HG03025 (cell line): ENCODE data around the gene TRHDE.
A peak's percentile ranks its signal among the peaks of the same experiment; 100 is the strongest.
"Not testable (repeated sequence)": the region's sequence is repeated elsewhere in the genome, so short reads cannot be mapped to it uniquely, and the experiment has no call there.

Source experiments
- ATAC-seq: cut with Tn5 transposase; IDR thresholded peaks from one replicate; pipeline ENCODE4 v1.9.1; 2021; ENCODE audit warnings: mild to moderate bottlenecking, moderate library complexity; ENCODE audit not compliant: unreplicated experiment, low FRiP score

TRHDE gene

DNA sequence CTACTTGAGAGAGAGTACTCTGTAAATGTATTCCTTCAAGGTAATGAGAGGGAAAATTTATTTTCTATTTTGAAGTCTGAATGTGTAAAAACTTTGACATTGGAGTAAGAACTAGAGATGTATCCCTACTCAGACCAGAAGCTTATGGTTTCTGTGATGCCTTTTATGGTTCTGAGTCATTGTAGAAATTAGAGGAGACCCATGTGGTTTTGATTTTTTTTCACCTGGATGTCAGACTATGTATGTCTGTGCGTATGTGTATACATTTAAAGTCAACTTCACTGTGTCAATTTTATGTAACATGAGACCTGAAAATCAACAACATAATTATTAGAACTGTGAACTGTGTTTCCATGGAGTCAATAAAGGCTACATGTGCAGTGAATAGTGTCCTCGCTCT, 302.0 kb downstream of the TRHDE start:
- no peak for ATAC-seq

DNA sequence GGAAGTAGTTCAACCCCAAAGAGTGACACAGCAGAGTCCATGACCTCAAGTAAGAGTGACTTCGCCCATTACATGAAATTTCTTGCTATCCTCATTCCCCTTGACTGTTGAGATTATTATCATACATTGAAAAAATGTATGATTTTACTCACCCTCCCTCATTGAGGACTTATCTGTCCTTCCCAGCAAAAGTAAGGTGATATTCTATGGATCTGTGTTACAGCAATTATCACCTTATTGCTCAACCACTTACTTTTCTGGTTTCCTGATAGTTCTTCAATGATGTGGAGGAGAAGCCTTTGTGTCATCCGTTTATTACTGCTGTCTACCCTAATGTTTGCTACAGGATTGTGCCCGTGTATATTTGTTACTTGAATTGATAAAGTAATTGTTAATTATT, 306.2 kb downstream of the TRHDE start:
- ATAC-seq, result no peak

DNA sequence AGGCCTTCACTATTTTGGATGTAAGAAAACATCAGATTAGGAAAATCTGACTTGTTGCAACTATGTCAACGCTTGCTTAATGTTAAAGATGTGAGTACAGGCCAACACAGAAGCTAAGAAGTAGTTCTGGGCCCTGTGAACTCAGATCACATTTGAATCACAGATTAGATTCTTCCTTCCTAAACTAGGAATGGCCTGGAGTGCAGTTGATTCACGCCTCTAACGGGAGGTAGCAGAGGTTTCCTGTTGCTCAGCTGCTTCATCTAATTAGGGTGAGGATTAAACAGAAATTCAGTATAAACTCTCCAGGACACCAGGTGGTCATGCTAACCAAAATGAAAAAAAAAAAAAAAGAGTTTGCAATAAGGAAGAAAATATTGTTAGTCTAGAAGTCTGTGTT, 314.3 kb downstream of the TRHDE start:
- no peak for ATAC-seq

DNA sequence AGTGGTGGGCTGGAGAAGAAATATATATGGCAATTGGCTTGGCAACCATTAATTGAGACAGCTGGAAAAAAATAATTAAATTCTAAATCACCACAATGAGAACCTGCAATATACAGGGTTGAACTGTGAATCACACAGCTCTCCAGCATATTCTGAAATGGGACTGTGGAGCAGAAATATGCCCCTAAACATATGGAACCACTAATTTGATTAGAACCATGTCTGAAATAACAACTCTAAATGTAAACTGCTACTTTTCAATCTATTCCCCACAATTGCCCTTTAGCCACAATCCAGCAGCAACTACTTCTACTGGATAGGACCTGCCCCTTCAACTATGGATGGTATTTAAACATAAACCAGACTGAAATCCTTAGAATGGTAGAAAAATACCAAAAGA, 330.4 kb downstream of the TRHDE start:
- no peak for ATAC-seq

DNA sequence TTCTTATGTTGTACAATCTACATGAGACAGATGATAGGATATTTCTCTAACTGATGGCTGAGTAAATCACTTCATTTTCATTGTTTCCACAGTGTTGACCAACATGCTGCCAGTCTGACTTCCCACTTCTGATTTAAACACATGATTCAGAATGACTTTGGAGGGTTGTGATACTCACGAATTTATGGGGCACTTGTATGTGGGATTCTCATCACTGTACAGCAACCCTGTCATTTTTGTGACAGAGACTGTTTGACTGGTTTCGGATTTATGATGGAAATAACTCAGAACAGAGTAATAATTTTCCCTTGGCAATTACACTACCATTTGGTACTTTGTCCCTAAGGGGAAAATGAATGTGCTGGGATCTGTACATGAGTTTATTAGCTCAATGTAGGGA, 333.8 kb downstream of the TRHDE start:
- no peak for ATAC-seq

DNA sequence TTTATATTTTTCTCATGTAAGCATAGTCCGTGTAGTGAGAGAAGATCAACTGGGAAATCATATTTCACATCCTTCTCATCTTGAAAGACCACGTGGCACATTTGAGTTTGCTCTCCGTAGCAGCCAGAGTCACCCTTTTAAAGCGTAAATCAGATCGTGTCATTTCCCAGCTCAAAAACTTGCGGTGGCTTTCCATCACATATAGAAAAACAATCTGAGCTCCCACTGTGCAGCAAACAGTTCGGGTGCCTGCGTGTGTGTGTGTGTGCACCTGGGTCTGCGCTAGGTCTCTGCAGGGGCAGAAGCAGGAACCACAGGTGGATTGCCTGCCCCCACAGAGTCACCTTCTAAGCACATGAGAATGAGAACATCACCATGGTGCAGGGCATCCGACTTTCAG, 338.2 kb downstream of the TRHDE start:
- no peak for ATAC-seq

DNA sequence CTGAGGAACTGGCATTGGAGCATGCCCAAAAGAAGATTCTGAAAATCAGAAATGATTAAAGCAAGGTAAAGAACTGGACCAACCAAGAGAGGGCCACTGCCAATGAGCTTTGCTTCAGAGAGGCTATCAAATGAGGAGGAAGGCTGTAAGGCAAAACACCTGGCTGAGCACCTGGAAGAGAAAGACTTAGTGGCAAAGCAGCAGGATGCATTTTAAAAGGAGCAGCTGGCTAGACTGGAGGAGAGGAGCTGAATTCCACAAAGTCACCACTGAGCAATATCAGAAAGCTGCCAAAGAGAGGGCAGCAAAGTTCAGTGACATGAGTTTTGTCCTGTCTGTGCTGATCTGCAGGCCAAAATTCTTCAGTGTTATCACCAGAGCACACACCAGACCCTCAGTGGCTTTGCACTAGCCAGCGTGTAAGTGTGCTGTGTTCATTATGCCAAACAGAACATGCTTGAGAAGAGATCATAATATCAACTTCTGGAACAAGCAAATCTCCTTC, 338.7 kb downstream of the TRHDE start:
- ATAC-seq, result no peak

DNA sequence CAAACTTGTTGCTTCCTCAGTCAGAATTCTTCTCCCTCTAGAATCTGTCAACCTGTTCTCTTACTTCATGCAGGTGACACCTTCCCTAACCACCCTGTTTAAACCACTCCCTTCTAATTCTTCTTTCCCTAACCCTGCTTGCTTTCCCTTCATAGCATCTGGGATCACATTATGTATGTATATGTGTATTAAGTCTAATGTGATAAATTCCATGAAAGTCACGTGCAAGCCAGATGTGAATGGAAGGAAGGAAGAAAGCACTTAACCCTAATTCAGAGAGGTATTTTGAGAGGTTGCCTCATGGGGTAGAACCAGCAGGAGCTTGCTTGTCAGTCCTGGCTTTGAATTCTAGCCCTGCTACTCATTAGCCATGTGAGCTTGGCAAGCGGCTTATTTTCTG, 340.0 kb downstream of the TRHDE start:
- ATAC-seq, result no peak

DNA sequence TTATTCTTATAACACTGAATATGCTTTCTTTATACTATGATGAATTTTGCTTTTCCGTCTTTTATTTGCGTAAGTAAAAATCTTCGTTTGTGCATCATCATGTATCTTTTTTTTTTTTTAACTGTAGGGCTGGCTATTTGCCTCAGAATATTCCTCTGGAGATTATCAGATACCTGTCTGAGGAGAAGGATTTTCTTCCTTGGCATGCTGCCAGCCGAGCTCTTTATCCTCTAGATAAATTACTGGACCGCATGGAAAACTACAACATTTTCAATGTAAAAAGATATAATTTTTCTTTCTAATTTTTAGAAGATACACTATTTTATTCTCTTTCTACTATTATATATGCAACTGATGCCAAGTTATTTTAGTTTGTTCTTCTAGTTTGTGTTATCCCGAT, 346.6 kb downstream of the TRHDE start:
- ATAC-seq, result no peak

DNA sequence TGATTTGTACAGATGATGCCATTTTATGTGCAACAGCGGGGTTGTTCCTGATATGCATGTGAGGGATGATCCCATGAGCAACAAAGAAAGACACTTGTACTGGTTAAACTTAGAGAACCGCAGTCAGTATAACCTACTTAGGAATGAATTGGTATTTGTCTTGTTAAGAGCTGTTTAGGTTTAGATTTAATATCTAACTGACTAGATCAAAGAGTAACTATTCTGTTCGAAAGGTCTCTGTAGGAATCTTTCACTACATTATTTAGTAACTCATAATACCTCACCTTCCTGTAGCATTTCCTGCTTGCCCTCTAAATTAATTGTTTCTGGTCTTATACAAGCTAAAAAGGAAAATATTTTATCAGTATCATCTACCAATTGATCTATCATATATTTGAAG, 350.4 kb downstream of the TRHDE start:
- ATAC-seq, result no peak

DNA sequence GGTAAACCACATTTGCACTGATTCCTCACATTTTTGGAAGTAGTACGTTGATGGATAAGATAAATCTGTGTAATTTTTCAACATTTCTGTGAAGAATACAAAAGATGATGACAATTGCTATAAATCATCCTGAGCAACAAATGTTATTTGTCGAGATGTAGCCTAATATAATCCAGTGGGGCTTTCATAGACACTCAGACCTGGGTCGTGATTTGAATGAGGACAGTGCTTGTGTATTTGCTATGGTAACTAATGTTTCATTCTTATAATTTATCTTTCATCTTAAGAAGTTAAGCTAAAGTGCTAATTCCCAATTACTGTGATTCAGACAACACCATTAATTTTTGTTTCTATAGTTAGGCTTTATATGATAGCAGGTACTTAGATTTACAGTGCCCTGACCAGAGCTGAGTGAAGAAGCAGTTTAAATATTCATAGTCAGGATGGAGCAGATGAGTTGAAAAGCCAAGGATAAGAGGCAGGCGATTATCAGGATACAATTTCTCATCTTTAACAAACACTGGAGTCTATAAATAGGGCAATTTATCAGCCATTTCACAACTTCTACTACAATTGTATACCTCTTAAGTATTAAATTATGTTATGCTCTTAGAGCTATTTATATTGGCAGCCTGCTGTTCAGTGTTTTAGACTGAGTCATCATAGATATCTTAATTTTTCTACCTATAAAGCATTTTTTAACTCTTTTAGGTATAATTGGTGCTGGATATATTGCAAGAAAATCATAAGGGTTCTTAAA, 359.9 kb downstream of the TRHDE start:
- no peak for ATAC-seq

DNA sequence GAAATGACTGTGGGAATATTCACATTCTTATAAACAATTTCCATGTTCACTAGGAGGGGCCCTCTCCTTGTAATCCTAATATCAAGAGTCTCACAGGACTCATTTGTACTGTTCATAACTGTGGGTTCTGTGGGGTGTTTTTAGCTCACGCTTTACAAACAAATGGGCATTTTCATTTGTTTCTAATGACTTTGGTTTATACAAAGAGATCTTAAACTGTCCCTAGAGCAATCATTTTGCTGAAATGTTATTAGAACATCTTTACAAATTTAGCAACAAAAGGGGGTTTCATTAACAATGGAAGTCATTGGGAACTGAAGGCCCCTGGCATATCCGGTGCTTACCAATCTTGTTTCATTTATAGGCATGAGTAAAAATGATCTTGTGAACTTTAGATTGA, 370.5 kb downstream of the TRHDE start:
- ATAC-seq, result no peak

DNA sequence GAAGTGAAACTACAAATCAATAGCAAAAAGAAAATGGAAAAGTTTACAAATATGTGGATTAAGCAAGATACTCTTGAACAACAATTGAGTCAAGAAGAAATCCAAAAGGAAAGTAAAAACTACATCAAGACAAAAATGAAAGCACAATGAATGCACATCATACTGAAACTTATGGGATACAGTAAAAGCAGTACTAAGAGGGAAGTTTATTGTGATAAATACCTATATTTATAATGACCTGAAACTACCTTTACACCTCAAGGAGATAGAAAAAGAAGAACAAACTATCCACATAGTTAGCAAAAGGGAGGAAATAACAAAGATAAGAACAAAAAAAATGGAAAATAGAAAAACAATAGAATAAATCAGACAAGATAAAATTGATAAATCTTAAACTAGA, 375.0 kb downstream of the TRHDE start:
- no peak for ATAC-seq

DNA sequence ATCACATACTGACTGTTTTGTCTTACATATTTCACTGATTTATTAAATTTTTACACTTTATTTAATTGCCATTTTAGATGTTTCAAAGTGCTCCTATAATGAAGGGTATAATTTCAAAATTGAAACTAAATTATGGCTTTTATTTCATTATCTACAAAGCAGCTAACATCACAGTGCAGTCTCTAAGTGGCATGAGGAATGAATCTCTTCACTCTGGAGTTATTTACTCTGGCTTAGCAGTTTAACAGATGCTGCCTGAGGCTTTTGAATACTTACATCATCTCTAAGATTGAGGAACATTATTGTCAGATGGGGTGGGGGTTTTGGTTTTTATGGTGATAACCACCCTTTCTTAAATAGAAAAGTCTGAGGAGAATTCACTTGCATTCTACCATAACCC, 386.4 kb downstream of the TRHDE start:
- no peak for ATAC-seq

DNA sequence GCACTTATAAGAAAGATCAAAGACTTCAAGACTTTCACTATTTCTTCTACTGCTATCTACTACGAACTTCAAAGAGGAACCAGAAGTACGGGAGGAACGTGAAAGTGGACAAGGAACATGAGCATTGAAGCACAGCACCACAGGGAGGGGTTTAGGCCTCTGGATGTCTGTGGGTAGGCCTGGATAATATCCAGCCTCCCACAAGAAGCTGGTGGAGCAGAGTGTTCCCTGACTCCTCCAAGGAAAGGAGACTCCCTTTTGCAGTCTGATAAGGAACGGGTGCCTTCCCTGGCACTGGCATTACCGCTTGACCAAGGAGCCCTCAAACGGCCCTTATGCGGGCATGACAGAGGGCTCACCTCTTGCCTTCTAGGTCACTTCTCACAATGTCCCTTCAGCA, 388.0 kb downstream of the TRHDE start:
- ATAC-seq, result not testable (repeated sequence)

DNA sequence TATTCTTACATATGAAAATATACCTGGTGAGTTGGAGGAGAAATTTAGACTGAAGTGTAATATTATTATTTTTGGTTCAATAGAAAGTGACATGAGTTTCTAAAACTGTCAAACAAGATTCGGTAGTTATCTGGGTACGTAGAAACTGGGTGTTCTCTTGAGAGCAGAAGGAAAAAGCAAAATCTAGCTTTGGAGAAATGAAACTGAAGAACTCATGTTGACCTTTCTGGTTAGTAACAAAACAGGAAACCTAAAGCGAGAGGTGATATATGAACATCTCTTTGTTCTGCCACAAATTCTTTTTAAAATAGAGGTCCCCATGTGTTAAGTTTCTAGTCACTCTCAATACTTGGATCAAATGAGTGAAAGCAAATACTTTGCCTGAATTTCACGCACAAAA, 401.7 kb downstream of the TRHDE start:
- ATAC-seq, result peak; percentile 82

DNA sequence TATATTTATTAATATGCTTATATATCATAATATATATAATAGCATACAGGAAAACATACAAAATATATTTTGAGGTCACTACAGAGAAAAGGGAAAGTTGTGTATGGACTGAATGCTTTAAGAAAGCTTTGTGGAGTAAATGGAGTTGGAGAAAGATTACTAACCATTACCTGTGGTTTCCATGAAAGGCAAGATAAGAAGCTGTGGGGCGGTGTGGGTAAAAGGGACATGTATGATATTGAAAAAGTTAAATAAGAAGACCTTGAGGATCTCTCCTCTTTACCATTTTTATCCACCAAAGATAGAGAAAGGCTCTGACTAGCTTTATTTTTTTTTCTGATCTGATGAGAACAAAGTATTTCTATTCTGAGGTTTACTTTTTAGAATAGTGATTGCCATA, 404.4 kb downstream of the TRHDE start:
- no peak for ATAC-seq

DNA sequence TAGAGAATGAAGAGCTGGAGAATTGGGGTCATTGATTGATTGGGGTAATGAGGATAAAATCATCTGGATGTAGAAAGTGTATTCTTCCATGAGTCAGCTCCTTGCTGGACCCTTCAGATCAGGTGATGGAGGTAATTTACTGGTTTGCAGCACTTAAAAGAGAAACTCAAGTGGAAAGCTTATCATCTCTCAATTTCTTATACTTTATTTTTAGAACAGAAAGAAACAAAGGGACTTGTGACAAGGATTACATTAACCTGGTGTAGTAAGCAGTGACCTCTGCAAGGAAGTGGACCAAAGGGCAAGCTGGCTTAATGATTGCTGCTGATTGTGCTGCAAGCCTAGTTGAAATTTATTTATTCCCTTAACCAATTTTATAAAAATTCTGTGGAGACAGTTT, 405.0 kb downstream of the TRHDE start:
- no peak for ATAC-seq

DNA sequence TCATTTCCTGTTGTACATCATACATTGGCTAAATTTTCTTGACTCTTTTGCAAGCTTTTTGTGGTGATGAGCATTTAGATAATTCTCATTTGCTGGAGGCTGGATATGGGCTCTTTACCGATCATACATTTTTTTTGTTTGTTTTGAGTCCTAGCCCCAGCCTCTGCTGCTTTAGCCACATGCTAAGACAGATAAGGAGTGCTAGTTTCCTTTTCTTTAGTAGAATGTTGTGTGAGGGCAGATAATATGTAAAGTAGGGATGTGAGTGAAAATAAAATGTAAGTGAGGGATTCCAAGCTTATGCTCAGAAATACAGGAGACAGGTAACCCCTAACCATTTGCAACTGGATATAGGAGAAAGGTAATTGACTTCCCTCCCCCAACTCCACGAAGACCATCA, 405.7 kb downstream of the TRHDE start:
- no peak for ATAC-seq

DNA sequence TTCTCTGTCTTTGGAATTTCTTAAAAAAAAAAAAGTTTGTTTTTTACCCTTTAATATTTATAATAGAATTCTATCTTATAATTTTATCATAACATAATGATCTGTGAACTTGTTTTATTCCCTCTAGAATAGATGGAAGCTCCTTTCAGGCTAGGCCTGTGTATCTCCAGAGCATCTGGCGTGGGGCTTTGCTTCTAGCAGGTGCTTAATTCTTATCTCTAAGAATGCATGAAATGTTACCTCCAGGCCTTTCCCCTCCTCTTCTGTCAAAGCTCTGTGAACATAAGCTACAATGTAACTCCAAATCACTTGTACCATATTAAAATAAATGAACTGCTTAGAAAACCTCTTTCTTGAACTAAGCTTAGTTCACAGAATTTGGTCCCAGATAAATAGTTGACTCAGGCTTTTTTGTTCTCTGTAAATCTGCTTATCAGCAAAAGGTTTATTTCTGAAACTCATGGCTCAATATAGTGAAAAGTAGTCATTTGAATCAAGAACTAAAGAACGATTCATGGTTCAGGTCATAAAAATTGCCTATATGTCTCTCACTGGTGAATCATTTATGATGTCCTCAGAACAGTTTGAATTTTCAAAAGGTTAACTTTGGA, 407.1 kb downstream of the TRHDE start:
- no peak for ATAC-seq

DNA sequence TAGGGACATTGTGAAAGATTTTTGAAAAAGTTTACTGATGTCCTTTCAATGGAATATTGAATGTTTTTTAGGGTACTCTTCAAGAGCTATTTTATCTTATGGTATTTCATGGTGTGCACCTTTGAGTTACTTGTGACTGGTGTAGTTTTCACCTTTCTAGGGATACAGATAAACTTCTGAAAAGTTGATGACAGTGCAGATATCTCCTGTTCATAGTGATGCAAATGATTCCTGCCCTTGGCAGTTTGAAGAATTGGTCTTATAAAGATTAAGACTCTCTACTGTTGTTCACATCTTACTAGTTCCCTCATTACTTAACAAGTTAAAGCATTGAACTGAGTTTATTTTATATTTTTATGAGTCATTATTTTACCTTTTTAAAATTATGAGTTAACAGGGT, 408.9 kb downstream of the TRHDE start:
- no peak for ATAC-seq

DNA sequence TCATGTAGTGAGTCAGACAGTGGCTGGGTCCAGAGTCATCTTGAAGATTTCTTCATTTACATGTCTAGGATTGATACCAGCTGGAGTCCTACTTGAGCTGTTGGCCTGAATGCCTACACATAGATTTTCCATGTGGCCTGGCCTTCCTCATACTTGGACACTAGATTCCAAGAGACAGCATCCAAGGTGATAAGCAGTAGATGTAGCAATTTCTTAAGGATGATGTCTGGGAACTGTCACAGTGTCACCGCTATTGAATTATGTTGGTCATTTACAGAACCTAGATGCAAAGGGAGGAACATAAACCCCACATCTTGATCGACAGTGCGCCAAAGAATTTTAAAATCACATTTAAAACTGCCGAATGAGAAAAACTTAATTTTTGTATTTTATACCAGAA, 412.3 kb downstream of the TRHDE start:
- ATAC-seq, result no peak
